ENCODE results near the gene ASTN2. TPM values are rescaled to one million over a fixed set of nuclear protein-coding genes. Genes with fewer than 3 reads are reported as not detected.

The ASTN2 gene
- total RNA-seq, 1 donor from 2014 or later, result 12.2 TPM

DNA sequence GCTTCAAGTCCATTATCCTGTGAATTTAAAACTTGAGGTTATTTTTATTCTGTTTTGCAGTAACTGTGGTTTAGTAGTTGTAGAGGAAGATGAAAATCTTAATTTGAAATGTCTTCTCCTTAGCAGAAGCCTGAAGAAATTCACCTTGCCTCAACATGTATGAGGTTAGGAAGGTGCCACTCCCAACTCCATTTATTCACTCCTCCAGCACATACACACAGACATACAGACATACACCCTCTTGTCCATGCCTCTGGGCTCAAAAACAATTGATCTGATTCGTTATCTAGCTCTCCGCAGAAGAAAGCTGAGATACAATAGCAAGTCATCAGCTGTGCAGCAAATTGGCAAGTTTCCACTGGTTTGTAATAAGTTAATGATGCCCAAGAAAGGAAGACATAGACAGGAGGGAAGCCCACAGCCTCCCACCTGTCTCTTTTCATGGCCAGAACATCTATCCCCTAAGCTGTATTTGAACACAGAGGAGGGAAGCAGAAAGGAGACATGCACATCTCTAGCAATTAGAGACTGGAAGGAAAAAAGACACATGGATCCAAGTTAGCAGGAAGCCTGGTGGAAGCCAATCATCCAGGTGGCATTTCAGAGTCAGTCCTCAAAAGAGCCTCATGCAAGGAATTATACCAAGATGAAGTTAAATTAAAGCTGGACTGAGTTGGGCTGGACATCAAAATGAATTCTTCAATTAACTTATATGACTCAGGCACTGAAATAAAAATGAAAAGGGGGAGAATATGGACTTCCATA is 257.9 kb downstream of the ASTN2 start:
- no peaks in the 10 kb centered on the region for H3K27me3 ChIP-seq (ENCODE audit: control insufficient read depth, insufficient read depth, low read length)
- TF ChIP-seq, protein P1, sequence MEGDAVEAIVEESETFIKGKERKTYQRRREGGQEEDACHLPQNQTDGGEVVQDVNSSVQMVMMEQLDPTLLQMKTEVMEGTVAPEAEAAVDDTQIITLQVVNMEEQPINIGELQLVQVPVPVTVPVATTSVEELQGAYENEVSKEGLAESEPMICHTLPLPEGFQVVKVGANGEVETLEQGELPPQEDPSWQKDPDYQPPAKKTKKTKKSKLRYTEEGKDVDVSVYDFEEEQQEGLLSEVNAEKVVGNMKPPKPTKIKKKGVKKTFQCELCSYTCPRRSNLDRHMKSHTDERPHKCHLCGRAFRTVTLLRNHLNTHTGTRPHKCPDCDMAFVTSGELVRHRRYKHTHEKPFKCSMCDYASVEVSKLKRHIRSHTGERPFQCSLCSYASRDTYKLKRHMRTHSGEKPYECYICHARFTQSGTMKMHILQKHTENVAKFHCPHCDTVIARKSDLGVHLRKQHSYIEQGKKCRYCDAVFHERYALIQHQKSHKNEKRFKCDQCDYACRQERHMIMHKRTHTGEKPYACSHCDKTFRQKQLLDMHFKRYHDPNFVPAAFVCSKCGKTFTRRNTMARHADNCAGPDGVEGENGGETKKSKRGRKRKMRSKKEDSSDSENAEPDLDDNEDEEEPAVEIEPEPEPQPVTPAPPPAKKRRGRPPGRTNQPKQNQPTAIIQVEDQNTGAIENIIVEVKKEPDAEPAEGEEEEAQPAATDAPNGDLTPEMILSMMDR (IDR thresholded peaks at IDR 0.05; ENCODE audit: insufficient read depth, low read length, poor library complexity, severe bottlenecking), result no peak
- DNase-seq (ENCODE audit: low read depth), result no peak

GRCh38 chr9:117156144-117156688 is 258.6 kb downstream of the ASTN2 start:
- no peak overlapping the region for H3K4me3 ChIP-seq (ENCODE audit: low read depth, low read length)
- no peaks in the 10 kb centered on the region for H3K27me3 ChIP-seq (ENCODE audit: control insufficient read depth, insufficient read depth, low read length)
- H3K36me3 ChIP-seq (ENCODE audit: control insufficient read depth, insufficient read depth, low read length), result no peaks in the 10 kb centered on the region
- no peak for DNase-seq (ENCODE audit: low read depth)
- TF ChIP-seq, protein P1 (IDR thresholded peaks at IDR 0.05; ENCODE audit: insufficient read depth, low read length, poor library complexity, severe bottlenecking), result no peak

More for the DNA sequence above, 257.9 kb downstream of the ASTN2 start:
- Histone ChIP-seq H3K4me3 (ENCODE audit: low read depth, low read length) (no peak overlapping the region), H3K36me3 (ENCODE audit: control insufficient read depth, insufficient read depth, low read length) (no peaks in the 10 kb centered on the region)

DNA sequence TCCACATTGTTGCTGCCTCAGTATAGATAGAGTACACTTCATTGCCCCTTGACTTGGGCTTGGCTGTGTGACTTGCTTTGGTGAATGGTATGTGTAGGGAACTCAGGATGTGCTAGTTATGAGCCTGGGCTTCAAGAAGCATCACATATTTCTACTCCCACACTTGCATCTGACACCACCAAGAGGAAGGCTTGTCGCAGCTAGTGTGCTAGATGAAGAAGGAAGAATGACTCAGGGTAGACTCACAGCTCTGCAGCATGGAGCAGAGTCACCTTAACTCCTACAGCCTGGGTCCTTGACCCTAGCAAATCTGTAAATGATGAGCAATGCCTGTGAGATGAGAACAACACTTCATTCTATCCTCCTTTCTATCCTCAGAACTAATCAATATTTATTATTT is 261.8 kb downstream of the ASTN2 start:
- no peaks in the 10 kb centered on the region for H3K27me3 ChIP-seq (ENCODE audit: control insufficient read depth, insufficient read depth, low read length)
- TF ChIP-seq, protein P1 (IDR thresholded peaks at IDR 0.05; ENCODE audit: insufficient read depth, low read length, poor library complexity, severe bottlenecking), result no peak
- H3K36me3 ChIP-seq (ENCODE audit: control insufficient read depth, insufficient read depth, low read length), result no peaks in the 10 kb centered on the region
- DNase-seq (ENCODE audit: low read depth), result peak; percentile 19
- no peak overlapping the region for H3K4me3 ChIP-seq (ENCODE audit: low read depth, low read length)

DNA sequence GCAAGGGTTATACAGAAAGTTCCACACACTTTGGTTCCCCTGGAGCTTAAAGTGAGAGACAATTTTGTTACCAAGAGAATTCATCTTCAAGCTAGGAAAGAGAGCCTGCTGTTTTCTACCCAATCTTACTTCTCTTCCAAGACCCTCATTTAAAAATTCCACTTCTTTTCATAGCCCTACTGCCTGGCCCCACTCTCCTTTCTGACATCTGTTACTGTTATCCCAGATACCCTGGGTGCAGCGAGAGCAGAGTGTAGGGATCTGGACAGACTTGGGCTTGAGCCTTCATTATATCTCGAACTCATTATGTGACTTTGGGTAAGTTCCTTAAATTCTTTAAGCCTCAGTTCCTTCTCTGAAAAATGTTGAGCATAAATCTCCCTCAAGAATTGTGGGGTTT is 263.1 kb downstream of the ASTN2 start:
- no peak for DNase-seq (ENCODE audit: low read depth)
- Histone ChIP-seq H3K27me3 (ENCODE audit: control insufficient read depth, insufficient read depth, low read length) (no peaks in the 10 kb centered on the region), H3K36me3 (ENCODE audit: control insufficient read depth, insufficient read depth, low read length) (no peaks in the 10 kb centered on the region), H3K4me3 (ENCODE audit: low read depth, low read length) (no peak overlapping the region)
- TF ChIP-seq, protein P1 (IDR thresholded peaks at IDR 0.05; ENCODE audit: insufficient read depth, low read length, poor library complexity, severe bottlenecking), result no peak

DNA sequence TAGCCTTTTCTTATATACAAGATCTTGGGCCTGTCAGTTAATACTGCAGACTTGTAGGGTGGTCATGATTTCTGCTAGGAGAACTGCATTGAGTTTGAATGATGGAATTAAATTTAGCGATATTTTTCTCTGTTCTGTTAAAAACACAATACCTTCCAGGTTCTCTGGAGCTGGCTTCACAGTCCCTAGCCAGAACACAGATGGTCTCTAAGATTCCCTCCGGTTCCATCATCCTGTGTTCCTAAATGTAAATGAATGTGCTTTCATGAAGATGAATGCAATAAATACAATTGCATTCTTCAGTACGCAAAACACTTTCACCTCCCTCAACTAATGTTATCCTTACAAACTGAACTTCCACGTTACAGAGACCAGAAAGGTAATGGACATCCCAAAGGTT is 264.9 kb downstream of the ASTN2 start:
- Histone ChIP-seq H3K27me3 (ENCODE audit: control insufficient read depth, insufficient read depth, low read length) (no peaks in the 10 kb centered on the region), H3K36me3 (ENCODE audit: control insufficient read depth, insufficient read depth, low read length) (no peaks in the 10 kb centered on the region), H3K4me3 (ENCODE audit: low read depth, low read length) (no peak overlapping the region)
- TF ChIP-seq, protein P1 (IDR thresholded peaks at IDR 0.05; ENCODE audit: insufficient read depth, low read length, poor library complexity, severe bottlenecking), result no peak
- DNase-seq (ENCODE audit: low read depth), result no peak
